Medulla oblongata (tissue), 1 donor: Measurements from ENCODE around the gene NAE1.

ENCODE experiments used
- DNase-seq: peaks from one replicate; pipeline ENCODE4 v3.0.0-alpha.2; 2015; ENCODE audit errors: extremely low spot score

NAE1 gene

GRCh38 chr16:66850115-66850815 is 19.5 kb upstream of the NAE1 start:
- no peak for DNase-seq

GRCh38 chr16:66849549-66849948 is 18.8 kb upstream of the NAE1 start:
- no peak for DNase-seq

- DNase-seq = no peak
Observed at GRCh38 chr16:66849021-66849420, 18.2 kb upstream of the NAE1 start.

- no peak for DNase-seq
Observed at GRCh38 chr16:66848172-66848571, 17.4 kb upstream of the NAE1 start.

GRCh38 chr16:66847533-66848067 is 16.8 kb upstream of the NAE1 start:
- no peak for DNase-seq

GRCh38 chr16:66846831-66847230 is 16.1 kb upstream of the NAE1 start:
- no peak for DNase-seq

- DNase-seq = no peak
Observed at GRCh38 chr16:66846266-66846665, 15.5 kb upstream of the NAE1 start.

GRCh38 chr16:66845791-66846221 is 15.0 kb upstream of the NAE1 start:
- no peak for DNase-seq

GRCh38 chr16:66845080-66845410 is 14.3 kb upstream of the NAE1 start:
- DNase-seq = no peak

GRCh38 chr16:66844342-66845079 is 13.7 kb upstream of the NAE1 start, which contains the start of gene CA7:
TSS of gene CA7 (plus strand) at chr16:66844414. CDS start at chr16:66844488, 74 bp downstream.
- no peak for DNase-seq

GRCh38 chr16:66844009-66844341 is 13.2 kb upstream of the NAE1 start:
- no peak for DNase-seq

GRCh38 chr16:66843191-66843590 is 12.4 kb upstream of the NAE1 start:
- no peak for DNase-seq

GRCh38 chr16:66842765-66843164 is 12.0 kb upstream of the NAE1 start:
- no peak for DNase-seq

- no peak for DNase-seq
Observed at GRCh38 chr16:66841366-66841765, 10.6 kb upstream of the NAE1 start.

- DNase-seq = no peak
Observed at GRCh38 chr16:66840883-66841282, 10.1 kb upstream of the NAE1 start.

GRCh38 chr16:66834746-66835145 is 4.0 kb upstream of the NAE1 start:
- DNase-seq = no peak

GRCh38 chr16:66832661-66833305 is 2.0 kb upstream of the NAE1 start:
- DNase-seq = no peak

GRCh38 chr16:66832190-66832589 is 1.4 kb upstream of the NAE1 start:
- DNase-seq = no peak

GRCh38 chr16:66824006-66824405 is 6.8 kb downstream of the NAE1 start:
- no peak for DNase-seq

- no peak for DNase-seq
Observed at GRCh38 chr16:66814734-66815133, 16.0 kb downstream of the NAE1 start.

GRCh38 chr16:66811043-66811442 is 19.7 kb downstream of the NAE1 start:
- DNase-seq = no peak

GRCh38 chr16:66810391-66810790 is 20.4 kb downstream of the NAE1 start:
- no peak for DNase-seq

GRCh38 chr16:66809765-66810164 is 21.0 kb downstream of the NAE1 start:
- no peak for DNase-seq
